ENCODE results near the gene SGPP2.
"Not testable (repeated sequence)": the region's sequence is repeated elsewhere in the genome, so short reads cannot be mapped to it uniquely, and the experiment has no call there.

SGPP2 gene

GRCh38 chr2:222430071-222430470 is 5.7 kb downstream of the SGPP2 start:
- no peak for DNase-seq

GRCh38 chr2:222430681-222431080 is 6.3 kb downstream of the SGPP2 start:
- DNase-seq, result no peak

DNA sequence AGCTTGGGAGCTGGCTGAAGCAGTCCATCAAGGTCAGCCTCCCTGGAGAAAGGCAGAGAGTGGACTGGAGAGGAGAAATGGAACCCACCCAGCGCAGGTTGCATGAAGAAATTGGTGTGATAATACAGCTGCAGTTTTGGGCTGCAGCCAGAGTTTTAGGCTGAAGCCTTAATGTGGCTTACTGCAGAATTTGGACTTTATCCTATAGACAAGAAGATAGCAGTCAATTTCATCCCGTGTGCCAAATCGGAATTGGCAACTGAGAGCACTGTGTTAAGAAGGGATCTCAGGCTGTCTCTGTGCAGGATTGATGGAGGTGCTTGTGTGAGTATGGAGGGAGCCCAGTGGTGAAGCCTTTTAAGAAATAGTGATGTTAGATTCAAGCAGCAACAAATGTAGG is 7.5 kb downstream of the SGPP2 start:
- DNase-seq, result no peak

DNA sequence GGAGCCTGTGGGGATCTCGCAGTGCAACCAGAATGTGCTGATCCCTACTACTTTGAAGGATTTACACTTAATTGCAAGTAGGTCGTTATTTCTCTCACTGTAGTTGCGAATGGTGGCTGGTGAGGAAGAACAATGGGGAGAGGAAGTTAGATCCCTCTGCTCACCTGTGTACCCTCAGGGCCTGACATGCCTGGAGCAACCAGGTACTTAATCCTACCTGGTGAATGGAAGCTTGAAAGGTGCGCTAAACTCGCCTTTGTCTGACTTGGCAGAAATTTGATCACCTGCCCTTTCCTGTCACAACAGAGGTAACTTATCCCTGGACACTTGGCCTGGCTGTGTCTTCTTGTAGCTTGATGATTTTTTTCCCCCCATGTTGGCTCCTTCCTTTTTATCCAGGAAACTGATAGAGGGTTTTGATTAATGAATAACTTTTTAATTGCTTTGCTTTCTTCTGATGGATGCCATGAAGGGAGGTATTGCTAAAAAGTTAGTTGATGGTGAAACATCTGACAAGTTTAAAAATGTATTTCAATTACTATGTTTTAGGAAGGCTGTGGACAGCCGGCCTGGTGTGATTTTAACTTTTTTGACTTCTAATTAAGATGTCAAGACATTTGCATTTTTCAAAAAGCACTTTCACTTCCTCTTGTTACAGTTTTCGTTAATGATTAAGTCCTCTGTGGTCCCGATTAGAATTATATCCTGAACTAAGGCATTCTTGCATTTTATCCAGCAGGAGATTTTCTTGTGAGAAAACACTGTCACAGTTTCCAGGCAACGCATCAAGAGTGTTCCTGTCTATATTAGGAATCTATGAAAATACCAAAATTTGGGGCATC is 9.2 kb downstream of the SGPP2 start:
- DNase-seq, result no peak

GRCh38 chr2:222434204-222434603 is 9.9 kb downstream of the SGPP2 start:
- DNase-seq, result no peak

GRCh38 chr2:222435400-222436039 is 11.2 kb downstream of the SGPP2 start:
- not testable (repeated sequence) for DNase-seq

- no peak for DNase-seq
Observed at GRCh38 chr2:222436040-222436413, 11.7 kb downstream of the SGPP2 start.

GRCh38 chr2:222439692-222440091 is 15.3 kb downstream of the SGPP2 start:
- no peak for DNase-seq

GRCh38 chr2:222440673-222441422 is 16.5 kb downstream of the SGPP2 start:
- DNase-seq, result no peak

DNA sequence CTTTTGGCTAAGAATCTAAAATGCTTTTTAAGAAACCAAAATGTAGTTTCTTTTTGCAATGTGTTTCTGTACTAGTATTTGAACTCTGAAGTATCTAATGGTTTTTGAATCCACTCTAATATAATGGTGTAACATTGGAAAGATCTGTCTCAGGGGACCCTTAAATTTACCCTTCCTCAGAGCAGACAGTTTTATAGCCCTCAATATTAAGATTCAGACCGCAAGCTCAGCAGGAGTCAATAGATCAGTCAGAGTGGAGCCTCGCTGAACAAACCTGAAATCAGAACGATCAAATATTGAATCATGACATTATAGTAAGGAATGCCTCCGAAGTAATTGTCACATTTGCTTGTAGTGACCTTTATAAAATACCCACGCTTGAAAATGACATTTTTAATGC is 18.3 kb downstream of the SGPP2 start:
- no peak for DNase-seq

DNA sequence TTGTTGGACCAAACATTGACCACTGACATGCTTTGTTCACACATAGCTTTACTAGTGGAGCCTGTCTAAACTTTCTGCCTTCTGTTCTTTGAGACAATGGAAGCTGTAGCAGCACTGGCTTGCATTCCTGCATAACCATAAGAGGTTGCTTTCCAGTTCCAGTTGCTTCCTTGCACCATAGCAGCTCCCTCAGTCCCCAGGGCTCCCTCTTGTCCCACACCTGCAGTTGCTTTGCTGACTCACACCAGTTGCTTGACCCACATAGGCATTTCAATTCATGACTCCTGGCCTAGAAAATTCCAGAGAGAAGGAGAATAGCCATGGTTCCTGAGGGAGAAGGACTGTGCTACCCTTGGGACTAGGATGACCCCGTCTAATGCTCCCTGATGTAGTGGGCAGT is 20.9 kb downstream of the SGPP2 start:
- DNase-seq, result no peak

- no peak for DNase-seq
Observed at GRCh38 chr2:222447131-222447530, 22.8 kb downstream of the SGPP2 start.

- DNase-seq, result no peak
Observed at GRCh38 chr2:222448748-222449181, 24.4 kb downstream of the SGPP2 start.

DNA sequence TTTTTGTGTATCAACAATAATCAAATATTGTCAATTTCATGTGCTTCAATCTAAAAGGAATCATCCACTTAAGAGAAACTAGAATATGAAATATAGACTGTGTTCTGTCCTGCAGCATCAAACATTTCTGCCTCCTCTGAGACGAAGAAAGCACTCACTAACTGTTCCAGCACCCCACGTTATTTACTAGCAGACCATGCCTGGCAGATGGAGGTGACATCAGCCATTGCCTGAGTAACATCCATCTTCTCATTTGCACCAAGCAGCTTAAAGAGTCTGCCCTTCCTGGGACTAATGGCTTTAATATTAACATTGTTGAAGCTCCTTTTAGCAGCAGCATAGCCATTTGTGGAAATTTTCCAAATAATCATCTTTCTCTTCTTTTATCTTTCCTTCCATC is 25.7 kb downstream of the SGPP2 start:
- no peak for DNase-seq

- no peak for DNase-seq
Observed at GRCh38 chr2:222451224-222451674, 26.9 kb downstream of the SGPP2 start.

GRCh38 chr2:222452422-222452950 is 28.1 kb downstream of the SGPP2 start:
- DNase-seq, result no peak

DNA sequence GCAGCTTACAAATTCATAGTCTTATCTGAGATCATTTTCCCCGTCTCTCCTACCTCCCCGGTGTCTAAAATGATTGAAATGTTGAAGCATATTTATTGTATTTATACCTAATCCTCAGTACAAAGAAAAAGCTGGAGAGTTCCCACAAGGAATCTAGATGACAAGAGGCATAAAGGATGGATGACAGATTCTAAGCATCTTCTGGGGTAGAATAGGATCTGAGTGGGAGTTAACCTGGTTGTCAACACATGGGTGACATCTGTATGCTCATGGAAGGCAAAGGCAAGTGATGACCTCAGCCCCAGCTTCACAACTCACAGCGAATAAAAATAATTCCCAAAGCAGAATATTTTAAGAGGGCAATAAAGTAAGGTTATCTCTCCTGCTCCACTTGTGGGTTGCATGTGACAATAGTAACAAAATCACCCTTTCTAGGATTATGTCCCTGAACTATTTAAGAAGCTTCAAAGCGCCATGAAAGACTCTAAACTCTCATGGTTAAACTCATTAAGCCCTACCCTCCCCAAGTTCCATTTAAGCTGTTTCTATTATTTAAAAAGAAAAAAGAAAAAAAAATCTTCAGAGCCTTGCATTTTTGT is 32.2 kb downstream of the SGPP2 start:
- no peak for DNase-seq

GRCh38 chr2:222459983-222460382 is 35.6 kb downstream of the SGPP2 start:
- DNase-seq, result no peak

DNA sequence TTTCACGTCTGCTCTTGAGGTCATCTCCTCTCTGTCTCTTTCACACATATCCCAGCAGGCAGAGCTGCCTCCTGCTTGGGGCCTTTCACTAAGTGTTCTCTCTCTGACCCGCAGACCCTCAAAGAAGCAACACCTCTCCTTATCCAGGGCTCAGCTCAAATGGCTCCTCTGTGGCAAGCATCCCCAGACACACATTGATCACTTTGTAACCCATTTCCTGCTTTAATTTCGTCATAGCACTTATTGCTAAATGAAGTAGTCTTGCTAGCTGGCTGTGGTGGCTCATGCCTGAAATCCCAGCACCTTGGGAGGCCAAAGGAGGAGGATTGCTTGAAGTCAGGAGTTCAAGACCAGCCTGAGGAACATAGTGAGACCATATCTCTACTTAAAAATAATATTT is 41.4 kb downstream of the SGPP2 start:
- DNase-seq, result no peak

GRCh38 chr2:222468346-222468745 is 44.0 kb downstream of the SGPP2 start:
- DNase-seq, result peak; percentile 19

- DNase-seq, result no peak
Observed at GRCh38 chr2:222470802-222471468, 46.6 kb downstream of the SGPP2 start.

GRCh38 chr2:222477962-222478608 is 53.7 kb downstream of the SGPP2 start:
- DNase-seq, result no peak
